NK-92 (cell line): ENCODE measurements around the gene KCNJ18.
"Not testable (repeated sequence)": the region's sequence is repeated elsewhere in the genome, so short reads cannot be mapped to it uniquely, and the experiment has no call there.

Experiments used
- DNase-seq: peaks from one replicate; lab custom pipeline; 2025; ENCODE audit not compliant: unreplicated experiment; lab: John Stamatoyannopoulos, UW

The KCNJ18 gene

GRCh38 chr17:21720566-21720965 lies 28.2 kb downstream of the KCNJ18 start:
- DNase-seq: not testable (repeated sequence)

- DNase-seq: not testable (repeated sequence)
Measured at GRCh38 chr17:21722268-21722667, 29.9 kb downstream of the KCNJ18 start.

GRCh38 chr17:21724216-21725006 lies 32.1 kb downstream of the KCNJ18 start:
- not testable (repeated sequence) for DNase-seq

GRCh38 chr17:21731076-21731475 lies 38.8 kb downstream of the KCNJ18 start:
- DNase-seq: not testable (repeated sequence)

- not testable (repeated sequence) for DNase-seq
Measured at GRCh38 chr17:21733931-21734330, 41.6 kb downstream of the KCNJ18 start.

GRCh38 chr17:21735814-21736213 lies 43.5 kb downstream of the KCNJ18 start:
- DNase-seq: not testable (repeated sequence)

- DNase-seq: not testable (repeated sequence)
Measured at GRCh38 chr17:21737015-21737580, 44.8 kb downstream of the KCNJ18 start.

- DNase-seq: not testable (repeated sequence)
Measured at GRCh38 chr17:21738241-21738640, 45.9 kb downstream of the KCNJ18 start.

GRCh38 chr17:21738877-21739474 lies 46.7 kb downstream of the KCNJ18 start:
- DNase-seq: not testable (repeated sequence)

GRCh38 chr17:21739485-21739884 lies 47.2 kb downstream of the KCNJ18 start:
- DNase-seq: not testable (repeated sequence)

GRCh38 chr17:21740836-21741235 lies 48.5 kb downstream of the KCNJ18 start:
- DNase-seq: not testable (repeated sequence)

- DNase-seq: not testable (repeated sequence)
Measured at GRCh38 chr17:21741520-21741919, 49.2 kb downstream of the KCNJ18 start.

GRCh38 chr17:21742326-21742725 lies 50.0 kb downstream of the KCNJ18 start:
- DNase-seq: no peak

GRCh38 chr17:21744151-21744550 lies 51.8 kb downstream of the KCNJ18 start:
- DNase-seq: not testable (repeated sequence)

GRCh38 chr17:21744621-21745020 lies 52.3 kb downstream of the KCNJ18 start:
- not testable (repeated sequence) for DNase-seq

GRCh38 chr17:21745385-21746054 lies 53.2 kb downstream of the KCNJ18 start:
- DNase-seq: not testable (repeated sequence)

GRCh38 chr17:21746415-21746814 lies 54.1 kb downstream of the KCNJ18 start:
- DNase-seq: not testable (repeated sequence)

- DNase-seq: not testable (repeated sequence)
Measured at GRCh38 chr17:21747195-21747915, 55.0 kb downstream of the KCNJ18 start.

GRCh38 chr17:21748686-21749085 lies 56.4 kb downstream of the KCNJ18 start:
- DNase-seq: not testable (repeated sequence)

- DNase-seq: not testable (repeated sequence)
Measured at GRCh38 chr17:21749696-21750531, 57.6 kb downstream of the KCNJ18 start.
